Skeletal muscle tissue (tissue), 4 donors: ENCODE results near the gene DRC7. TPM values are rescaled to one million over a fixed set of nuclear protein-coding genes. Genes with fewer than 3 reads are reported as not detected.
"Not testable (repeated sequence)": the region's sequence is repeated elsewhere in the genome, so short reads cannot be mapped to it uniquely, and the experiment has no call there.

Source experiments
- H3K27ac ChIP-seq: one replicate; pipeline ENCODE4 v1.7.0; 2013; ENCODE audit warnings: mild to moderate bottlenecking, low read depth, low read length, inconsistent platforms
- H3K27me3 ChIP-seq, 3 donors: one replicate each; pipeline ENCODE4 v1.7.0; 2013; ENCODE audit warnings: low read length in 3 of 3; ENCODE audit not compliant: control insufficient read depth in 3 of 3, insufficient read depth in 3 of 3
- H3K36me3 ChIP-seq, 3 donors: one replicate each; pipeline ENCODE4 v1.7.0; 2013; ENCODE audit warnings: low read length in 3 of 3; ENCODE audit not compliant: control insufficient read depth in 3 of 3, insufficient read depth in 3 of 3
- H3K4me1 ChIP-seq, 3 donors: one replicate each; pipeline ENCODE4 v1.7.0; 2013; ENCODE audit warnings: low read length in 3 of 3, mild to moderate bottlenecking in 3 of 3; ENCODE audit not compliant: control insufficient read depth in 3 of 3, insufficient read depth in 3 of 3
- H3K4me3 ChIP-seq, 3 donors: one replicate each; pipeline ENCODE4 v1.7.0; 2013; ENCODE audit warnings: low read length in 3 of 3
- H3K9ac ChIP-seq, 3 donors: one replicate each; pipeline ENCODE4 v1.7.0; 2013; ENCODE audit warnings: low read length in 3 of 3, mild to moderate bottlenecking in 3 of 3, moderate library complexity in 2 of 3, low read depth in 1 of 3
- H3K9me3 ChIP-seq, 3 donors: one replicate each; pipeline ENCODE4 v1.7.0; 2013; ENCODE audit warnings: low read length in 3 of 3; ENCODE audit not compliant: control insufficient read depth in 3 of 3
- total RNA-seq: library from RNA; depleted of rRNA; stranded (reverse); fragments of >200 nt; gene quantifications from one replicate; pipeline ENCODE4 v1.2.3, GENCODE V29; 2014
- donor health status: Osteomylitis.

DRC7 gene
- total RNA-seq, 1 donor from 2014 or later: not detected

GRCh38 chr16:57711993-57712392 lies 17.4 kb downstream of the DRC7 start:
- H3K4me3 ChIP-seq: no peak overlapping the region
- no peaks in the 10 kb centered on the region for H3K36me3 ChIP-seq
- H3K4me1 ChIP-seq: no peaks in the 10 kb centered on the region
- H3K9ac ChIP-seq: no peak overlapping the region
- no peaks in the 10 kb centered on the region for H3K9me3 ChIP-seq
- H3K27me3 ChIP-seq: peaks cover 0 to 3% (median 0%) of the 10 kb centered on the region in 3 donors
- H3K27ac ChIP-seq: no peak overlapping the region

DNA sequence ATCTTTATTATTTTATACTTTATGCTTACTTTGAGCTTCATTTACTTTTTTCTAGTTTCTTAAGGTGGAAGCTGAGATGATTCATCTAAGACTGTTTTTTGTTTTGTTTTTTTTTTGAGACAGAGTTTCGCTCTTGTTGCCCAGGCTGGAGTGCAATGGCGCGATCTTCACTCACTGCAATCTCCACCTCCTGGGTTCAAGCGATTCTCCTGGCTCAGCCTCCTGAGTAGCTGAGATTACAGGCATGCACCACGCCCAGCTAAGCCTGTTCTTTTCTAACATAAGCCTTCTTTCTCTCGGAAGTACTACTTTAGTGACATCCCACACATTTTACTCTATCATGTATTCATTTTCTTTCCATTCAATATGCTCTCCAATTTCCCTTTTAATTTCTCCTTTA lies 18.0 kb downstream of the DRC7 start:
- not testable (repeated sequence) for H3K4me1 ChIP-seq, H3K27ac ChIP-seq, H3K27me3 ChIP-seq, H3K9ac ChIP-seq, H3K4me3 ChIP-seq, H3K9me3 ChIP-seq, H3K36me3 ChIP-seq

GRCh38 chr16:57713596-57713995 lies 19.0 kb downstream of the DRC7 start:
- Histone ChIP-seq H3K36me3 (no peaks in the 10 kb centered on the region), H3K4me3 (no peak overlapping the region), H3K9ac (no peak overlapping the region), H3K27me3 (peaks cover 0 to 5% (median 3%) of the 10 kb centered on the region in 3 donors), H3K9me3 (no peaks in the 10 kb centered on the region), H3K27ac (no peak overlapping the region), H3K4me1 (no peaks in the 10 kb centered on the region)

GRCh38 chr16:57714047-57714446 lies 19.4 kb downstream of the DRC7 start:
- no peaks in the 10 kb centered on the region for H3K36me3 ChIP-seq
- H3K4me3 ChIP-seq: no peak overlapping the region

DNA sequence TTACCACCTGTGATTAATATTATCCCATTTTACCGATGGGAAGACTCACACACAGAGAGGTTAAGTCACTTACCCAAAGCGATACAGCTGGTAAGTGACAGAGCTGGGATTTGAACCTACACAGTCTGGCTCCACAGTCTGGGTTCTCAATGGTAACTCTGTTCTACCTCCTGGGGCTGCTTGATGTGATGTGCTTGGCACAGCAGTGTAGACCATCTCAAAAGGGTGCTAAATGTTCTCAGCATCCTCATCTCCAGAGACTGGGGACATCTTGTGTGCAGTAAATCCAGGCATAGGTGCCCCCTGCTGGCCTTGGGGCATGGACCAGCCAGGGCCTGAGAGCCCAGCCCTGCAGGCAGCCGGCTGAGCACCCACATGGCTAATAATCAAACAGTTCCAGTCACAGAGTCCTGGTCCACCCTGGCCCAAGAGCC lies 25.6 kb downstream of the DRC7 start:
- H3K9ac ChIP-seq: no peak overlapping the region
- H3K4me3 ChIP-seq: no peak overlapping the region
- H3K4me1 ChIP-seq: no peaks in the 10 kb centered on the region
- no peaks in the 10 kb centered on the region for H3K36me3 ChIP-seq
- H3K27me3 ChIP-seq: peaks cover 0 to 11% (median 6%) of the 10 kb centered on the region in 3 donors
- no peak overlapping the region for H3K27ac ChIP-seq
- H3K9me3 ChIP-seq: no peaks in the 10 kb centered on the region

More at GRCh38 chr16:57714047-57714446, 19.4 kb downstream of the DRC7 start:
- Histone ChIP-seq H3K27ac (no peak overlapping the region), H3K9me3 (no peaks in the 10 kb centered on the region), H3K4me1 (no peaks in the 10 kb centered on the region), H3K9ac (no peak overlapping the region), H3K27me3 (peaks cover 0 to 5% (median 3%) of the 10 kb centered on the region in 3 donors)

DNA sequence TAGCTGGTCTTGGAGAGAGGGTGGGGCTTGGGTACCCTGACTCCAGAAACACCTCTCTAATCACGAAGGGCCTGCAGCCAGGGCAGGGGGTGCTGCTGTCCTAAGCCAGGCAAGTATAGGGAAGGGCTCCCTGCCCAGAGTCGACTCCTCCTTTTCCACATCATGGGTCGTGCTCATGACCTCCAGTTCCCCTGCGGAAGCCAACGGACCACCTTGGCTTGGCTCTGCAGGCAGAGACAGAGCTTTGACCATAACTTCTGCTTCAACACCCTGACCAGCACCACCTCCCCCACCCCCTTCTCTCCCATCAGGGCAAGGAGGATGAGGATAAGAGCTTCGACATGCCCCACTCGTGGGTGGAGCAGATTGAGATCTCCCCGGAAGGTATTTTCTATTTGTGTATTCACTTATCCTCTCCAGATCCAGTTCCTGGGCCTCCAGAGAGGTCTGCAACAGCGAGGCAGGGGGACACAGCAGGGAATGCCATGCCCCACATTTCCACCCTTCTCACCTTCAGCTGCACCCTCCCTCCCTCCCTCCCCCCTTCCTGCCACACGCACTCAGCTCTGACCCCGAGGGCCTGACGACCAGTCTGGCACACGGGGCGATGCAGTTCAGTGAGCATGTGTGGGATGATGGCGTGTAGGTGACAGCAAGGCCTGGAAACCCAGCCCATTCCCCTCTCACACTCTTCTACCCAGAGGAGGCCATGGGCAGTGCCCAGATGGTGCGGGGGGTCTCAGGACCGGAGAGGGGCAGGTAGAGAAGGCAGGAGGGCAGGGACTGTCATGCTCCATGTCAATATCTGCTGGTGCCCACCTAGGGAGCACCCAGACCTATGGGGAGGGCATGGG lies 27.0 kb downstream of the DRC7 start:
- Histone ChIP-seq H3K9me3 (no peaks in the 10 kb centered on the region), H3K4me1 (no peaks in the 10 kb centered on the region), H3K27ac (no peak overlapping the region), H3K27me3 (peaks cover 0 to 17% (median 4%) of the 10 kb centered on the region in 3 donors), H3K4me3 (no peak overlapping the region), H3K36me3 (no peaks in the 10 kb centered on the region), H3K9ac (no peak overlapping the region)

GRCh38 chr16:57722210-57722499 lies 27.5 kb downstream of the DRC7 start:
- H3K27me3 ChIP-seq: peaks cover 0 to 17% (median 4%) of the 10 kb centered on the region in 3 donors
- no peaks in the 10 kb centered on the region for H3K36me3 ChIP-seq
- H3K27ac ChIP-seq: no peak overlapping the region
- no peaks in the 10 kb centered on the region for H3K4me1 ChIP-seq
- H3K9me3 ChIP-seq: no peaks in the 10 kb centered on the region
- H3K4me3 ChIP-seq: no peak overlapping the region
- H3K9ac ChIP-seq: no peak overlapping the region

DNA sequence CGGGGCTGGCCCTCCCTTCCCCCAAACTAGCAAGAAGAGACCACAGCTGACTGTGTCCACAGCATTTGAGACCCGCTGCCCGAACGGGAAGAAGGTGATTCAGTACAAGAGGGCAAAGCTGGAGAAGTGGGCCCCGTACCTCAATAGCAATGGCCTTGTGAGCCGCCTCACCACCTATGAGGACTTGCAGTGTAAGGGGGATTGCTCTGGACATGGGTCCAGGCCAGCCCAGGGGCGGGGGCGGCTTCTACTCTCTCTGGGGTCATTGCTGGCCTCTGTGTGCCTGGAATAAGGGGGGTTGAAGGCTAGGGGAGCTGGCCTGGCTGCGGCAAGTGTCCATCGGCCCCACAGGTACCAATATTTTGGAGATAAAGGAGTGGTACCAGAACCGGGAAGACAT lies 28.0 kb downstream of the DRC7 start:
- H3K36me3 ChIP-seq: no peaks in the 10 kb centered on the region
- no peaks in the 10 kb centered on the region for H3K4me1 ChIP-seq
- H3K9me3 ChIP-seq: no peaks in the 10 kb centered on the region
- H3K27ac ChIP-seq: no peak overlapping the region
- no peak overlapping the region for H3K4me3 ChIP-seq
- no peak overlapping the region for H3K9ac ChIP-seq
- H3K27me3 ChIP-seq: peaks cover 0 to 17% (median 4%) of the 10 kb centered on the region in 3 donors

DNA sequence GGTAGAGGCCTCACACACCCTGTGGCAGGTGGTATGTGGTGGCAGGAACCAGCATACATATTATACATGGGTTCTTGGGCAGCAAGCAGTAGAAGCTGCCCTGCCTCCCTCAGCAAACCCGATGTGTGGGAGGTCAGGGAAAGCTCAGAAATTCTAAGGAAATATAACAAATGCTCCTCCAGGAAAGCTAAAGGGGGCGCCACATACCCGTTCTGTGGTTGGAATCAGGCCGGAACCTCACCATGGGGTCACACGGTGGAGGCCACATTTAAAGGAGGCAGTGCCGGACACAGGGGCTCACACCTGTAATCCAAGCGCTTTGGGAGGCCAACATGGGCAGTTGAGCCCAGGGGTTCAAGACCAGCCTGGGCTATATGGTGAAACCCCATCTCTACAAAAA lies 28.6 kb downstream of the DRC7 start:
- no peak overlapping the region for H3K27ac ChIP-seq
- H3K36me3 ChIP-seq: no peaks in the 10 kb centered on the region
- peaks cover 0 to 14% (median 4%) of the 10 kb centered on the region in 3 donors for H3K27me3 ChIP-seq
- H3K9me3 ChIP-seq: no peaks in the 10 kb centered on the region
- no peaks in the 10 kb centered on the region for H3K4me1 ChIP-seq
- no peak overlapping the region for H3K9ac ChIP-seq
- H3K4me3 ChIP-seq: no peak overlapping the region

- peaks cover 0 to 12% (median 4%) of the 10 kb centered on the region in 3 donors for H3K27me3 ChIP-seq
- H3K9me3 ChIP-seq: no peaks in the 10 kb centered on the region
- H3K4me1 ChIP-seq: no peaks in the 10 kb centered on the region
- no peak overlapping the region for H3K27ac ChIP-seq
- no peaks in the 10 kb centered on the region for H3K36me3 ChIP-seq
- H3K9ac ChIP-seq: no peak overlapping the region
- no peak overlapping the region for H3K4me3 ChIP-seq
Observed at GRCh38 chr16:57724531-57724930, 29.9 kb downstream of the DRC7 start.
